CD4-positive, alpha-beta T cell (primary cell): ENCODE results near the gene NUDT3. TPM values are rescaled to one million over a fixed set of nuclear protein-coding genes. Genes with fewer than 3 reads are reported as not detected.

Experiments used
- ATAC-seq: fragments of 200-7000 bp; cut with Tn5 transposase; one replicate; pipeline ENCODE4 v1.10.0; 2022; ENCODE audit warnings: mild to moderate bottlenecking; ENCODE audit not compliant: poor library complexity
- CTCF ChIA-PET: fragments of 350-600 bp; sonication (Branson Sonifier 250); formaldehyde crosslinking; loops from one replicate; lab custom pipeline; 2021; ENCODE audit warnings: antibody characterized with exemption, inconsistent platforms; lab: Charles Lee
- POLR2A ChIA-PET: fragments of 350-600 bp; sonication (Branson Sonifier 250); formaldehyde crosslinking; loops from one replicate; lab custom pipeline; 2021; ENCODE audit warnings: antibody characterized with exemption, inconsistent platforms; lab: Charles Lee
- DNase-seq, 14 experiments: peaks; one replicate each; pipeline ENCODE4 v3.0.0-alpha.2; 2013 to 2020; ENCODE audit warnings: mixed read lengths in 2 of 14
- H3K27ac ChIP-seq, 2 donors: one replicate each; pipeline versions ENCODE4 v1.5.1 to v1.7.0; 2013; ENCODE audit warnings: low read length in 2 of 2, low read depth in 1 of 2, mild to moderate bottlenecking in 1 of 2
- H3K27me3 ChIP-seq, 2 experiments: 1 replicate in 1 of 2; 2 replicates in 1 of 2; pipeline versions ENCODE4 v1.6.1 to v1.7.0; 2013; ENCODE audit warnings: low read length in 2 of 2, control low read depth in 1 of 2, mild to moderate bottlenecking in 1 of 2, moderate library complexity in 1 of 2; ENCODE audit not compliant: insufficient read depth in 2 of 2, control insufficient read depth in 1 of 2
- H3K36me3 ChIP-seq: one replicate; pipeline ENCODE4 v1.6.1; 2013; ENCODE audit warnings: low read length, control low read depth; ENCODE audit not compliant: insufficient read depth
- H3K4me1 ChIP-seq: one replicate; pipeline ENCODE4 v1.6.1; 2013; ENCODE audit warnings: low read length, control low read depth; ENCODE audit not compliant: insufficient read depth
- H3K4me3 ChIP-seq: one replicate; pipeline ENCODE4 v1.5.1; 2013; ENCODE audit warnings: mild to moderate bottlenecking, low read length, moderate library complexity
- H3K9me3 ChIP-seq, 2 experiments: 1 replicate in 1 of 2; 2 replicates in 1 of 2; pipeline versions ENCODE4 v1.6.1 to v1.7.0; 2013; ENCODE audit warnings: low read length in 2 of 2, mild to moderate bottlenecking in 2 of 2, control low read depth in 1 of 2, moderate library complexity in 1 of 2; ENCODE audit not compliant: control insufficient read depth in 1 of 2, insufficient read depth in 1 of 2
- H3K27ac Mint-ChIP-seq: one replicate; pipeline ENCODE4 v1.8.0; 2020; ENCODE audit warnings: mixed read lengths
- H3K27me3 Mint-ChIP-seq: one replicate; pipeline ENCODE4 v1.8.0; 2021; ENCODE audit warnings: mixed read lengths
- H3K36me3 Mint-ChIP-seq: one replicate; pipeline ENCODE4 v1.8.0; 2021; ENCODE audit warnings: low read depth, mixed read lengths
- H3K4me1 Mint-ChIP-seq: one replicate; pipeline ENCODE4 v1.8.0; 2021; ENCODE audit warnings: low read depth, mixed read lengths
- H3K4me3 Mint-ChIP-seq: one replicate; pipeline ENCODE4 v1.8.0; 2020; ENCODE audit warnings: mild to moderate bottlenecking, mixed read lengths
- H3K9me3 Mint-ChIP-seq: one replicate; pipeline ENCODE4 v1.8.0; 2020; ENCODE audit warnings: mixed read lengths
- CTCF ChIP-seq: fragments of 200-600 bp; IDR thresholded peaks from one replicate; pipeline ENCODE4 v1.8.0; 2022; ENCODE audit warnings: antibody characterized with exemption, mild to moderate bottlenecking
- intact Hi-C, 2 experiments: fragments of 100-400 bp; cut with DNase I in 1 of 2; cut with micrococcal nuclease in 1 of 2; formaldehyde crosslinking; loops; one replicate each; pipeline versions ENCODE4 v1.15.1 to v1.9.0; 2023 to 2025; cut with DNase I, micrococcal nuclease
- total RNA-seq, 174 experiments: library from RNA in 2 of 174; stranded (reverse) in 2 of 174; gene quantifications; one replicate each; pipeline ENCODE4 v1.2.3 and lab custom pipeline; 2021 to 2026

NUDT3 gene
- total RNA-seq, 2 experiments from 2014 or later = 14.8 to 15.0 TPM

DNA sequence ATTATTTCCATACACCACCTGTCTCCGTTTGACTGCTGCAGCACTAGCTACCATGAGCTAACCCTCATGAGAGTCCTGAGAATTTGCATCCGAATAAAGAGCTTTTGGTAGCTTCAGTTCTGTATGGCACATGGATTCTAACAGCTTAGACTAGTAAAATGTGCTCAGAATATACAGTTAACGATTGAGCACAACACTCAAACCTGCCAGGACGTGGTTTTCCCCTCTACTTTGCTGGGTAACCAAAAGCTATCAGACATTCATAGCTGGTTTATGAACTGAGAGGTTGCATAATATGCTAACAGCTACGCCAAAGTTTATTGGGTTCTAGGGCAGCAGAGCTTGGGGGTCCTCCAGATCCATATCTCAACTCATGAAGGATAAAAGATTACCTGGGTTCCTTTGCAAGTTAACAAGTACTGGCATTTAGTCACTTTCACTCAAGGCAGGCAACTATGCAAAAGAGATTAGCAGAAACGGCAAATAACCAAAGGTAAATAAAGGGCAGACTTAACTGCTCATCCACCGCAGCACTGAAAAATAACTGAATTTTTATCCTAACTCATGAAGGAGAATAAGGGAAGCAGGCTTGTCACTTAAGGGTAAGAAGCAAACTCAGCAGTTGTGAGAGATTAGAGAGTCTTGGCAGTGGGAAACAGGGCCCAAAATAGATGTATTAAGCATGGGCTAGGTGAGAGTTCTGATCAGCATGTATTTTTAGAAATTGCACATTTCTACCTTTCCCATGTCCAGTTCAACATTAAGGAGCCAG lies 29.4 kb downstream of the NUDT3 start:
- peaks cover 52% of the 10 kb centered on the region for H3K4me1 Mint-ChIP-seq
- intact Hi-C loops = no loop called here
- no peaks in the 10 kb centered on the region for H3K9me3 ChIP-seq
- H3K4me3 ChIP-seq = no peak overlapping the region
- ChIA-PET POLR2A (no interaction called here), CTCF (interaction anchor here (1.0 to 1.6 kb wide), 2 partner anchors 29 to 167 kb away, joined by 3 to 4 read pairs; no protein-coding TSS in a partner anchor)
- no peak overlapping the region for H3K4me3 Mint-ChIP-seq
- H3K27ac Mint-ChIP-seq = no peak overlapping the region
- ATAC-seq = no peak
- H3K36me3 Mint-ChIP-seq = no peaks in the 10 kb centered on the region
- no peaks in the 10 kb centered on the region for H3K4me1 ChIP-seq
- no peaks in the 10 kb centered on the region for H3K27me3 Mint-ChIP-seq
- no peak for TF ChIP-seq CTCF
- H3K27me3 ChIP-seq = no peaks in the 10 kb centered on the region
- DNase-seq = no peak
- H3K27ac ChIP-seq = no peak overlapping the region
- no peaks in the 10 kb centered on the region for H3K9me3 Mint-ChIP-seq
- no peaks in the 10 kb centered on the region for H3K36me3 ChIP-seq

DNA sequence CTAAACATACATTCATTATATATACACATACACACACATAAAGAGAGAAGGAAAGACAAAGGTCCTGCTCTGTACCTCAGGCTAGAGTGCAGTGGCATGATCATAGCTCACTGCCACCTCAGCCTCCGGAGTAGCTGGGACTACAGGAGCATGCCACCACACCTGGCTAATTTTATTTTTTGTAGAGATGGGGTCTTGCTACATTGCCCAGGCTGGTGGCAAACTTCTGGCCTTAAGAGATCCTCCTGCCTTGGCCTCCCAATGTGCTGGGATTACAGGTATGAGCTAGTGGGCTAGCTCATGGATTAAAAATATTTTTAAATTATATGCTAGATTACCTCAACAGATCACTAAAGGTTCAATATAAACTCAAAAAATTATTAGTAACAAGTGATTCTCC lies 30.3 kb downstream of the NUDT3 start:
- no peaks in the 10 kb centered on the region for H3K27me3 ChIP-seq
- H3K27ac ChIP-seq = no peak overlapping the region
- no peaks in the 10 kb centered on the region for H3K4me1 ChIP-seq
- TF ChIP-seq CTCF = no peak
- no peaks in the 10 kb centered on the region for H3K9me3 ChIP-seq
- ATAC-seq = no peak
- ChIA-PET CTCF (interaction anchor here (1.0 kb wide), 1 partner anchor 30 kb away, joined by 3 read pairs; no protein-coding TSS in a partner anchor), POLR2A (no interaction called here)
- intact Hi-C loops = no loop called here
- no peaks in the 10 kb centered on the region for H3K36me3 ChIP-seq
- H3K36me3 Mint-ChIP-seq = no peaks in the 10 kb centered on the region
- no peak overlapping the region for H3K4me3 Mint-ChIP-seq
- H3K4me3 ChIP-seq = no peak overlapping the region
- no peaks in the 10 kb centered on the region for H3K9me3 Mint-ChIP-seq
- H3K27ac Mint-ChIP-seq = no peak overlapping the region
- H3K4me1 Mint-ChIP-seq = peaks cover 51% of the 10 kb centered on the region
- no peak for DNase-seq
- no peaks in the 10 kb centered on the region for H3K27me3 Mint-ChIP-seq

DNA sequence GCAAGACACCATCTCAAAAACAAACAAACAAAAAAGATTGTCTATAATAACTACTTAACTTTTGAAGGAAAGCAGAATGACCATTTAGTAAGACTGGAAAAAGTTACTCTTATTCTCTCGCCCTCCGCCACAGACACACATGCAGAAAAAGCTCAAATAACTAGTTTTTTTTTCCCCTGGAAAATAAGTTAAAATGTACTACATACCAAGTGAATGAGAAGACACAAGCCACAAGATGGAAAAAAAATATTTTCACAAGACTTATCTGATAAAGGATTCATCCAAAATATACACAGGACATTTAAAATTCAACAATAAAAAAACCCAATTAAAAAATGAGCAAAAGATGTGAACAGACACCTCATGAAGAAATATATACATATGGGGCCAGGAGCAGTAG lies 31.9 kb downstream of the NUDT3 start:
- no peak for TF ChIP-seq CTCF
- no peaks in the 10 kb centered on the region for H3K4me1 ChIP-seq
- intact Hi-C loops = no loop called here
- Mint-ChIP-seq H3K36me3 (no peaks in the 10 kb centered on the region), H3K4me1 (peaks cover 45% of the 10 kb centered on the region), H3K27me3 (no peaks in the 10 kb centered on the region), H3K4me3 (no peak overlapping the region), H3K9me3 (no peaks in the 10 kb centered on the region), H3K27ac (no peak overlapping the region)
- ChIA-PET CTCF (no interaction called here), POLR2A (no interaction called here)
- no peaks in the 10 kb centered on the region for H3K27me3 ChIP-seq
- no peak overlapping the region for H3K27ac ChIP-seq
- H3K4me3 ChIP-seq = no peak overlapping the region
- no peaks in the 10 kb centered on the region for H3K36me3 ChIP-seq
- H3K9me3 ChIP-seq = no peaks in the 10 kb centered on the region
- no peak for DNase-seq
- ATAC-seq = no peak
